ES-I3 (cell line): Measurements from ENCODE around the gene TRPT1.

Experiments
- H3K36me3 ChIP-seq: 2 replicates; pipeline ENCODE4 v1.6.1; 2013; ENCODE audit warnings: mild to moderate bottlenecking, low read length, control low read depth, moderate library complexity; ENCODE audit not compliant: insufficient read depth
- H3K4me1 ChIP-seq: 2 replicates; pipeline ENCODE4 v1.6.1; 2013; ENCODE audit warnings: mild to moderate bottlenecking, control low read depth, low read length; ENCODE audit not compliant: insufficient read depth
- H3K9ac ChIP-seq: 2 replicates; pipeline ENCODE4 v1.6.1; 2013; ENCODE audit warnings: low read depth, mild to moderate bottlenecking, low read length, moderate library complexity
- H3K9me3 ChIP-seq: 2 replicates; pipeline ENCODE4 v1.6.1; 2013; ENCODE audit warnings: mild to moderate bottlenecking, low read length, moderate library complexity; ENCODE audit not compliant: control insufficient read depth, insufficient read depth

TRPT1 gene

GRCh38 chr11:64233913-64234586 lies 8.1 kb upstream of the TRPT1 start, which contains the start of gene VEGFB:
VEGFB (plus strand) TSS chr11:64234584; CDS start chr11:64234834, 250 bp downstream.
- Histone ChIP-seq H3K36me3 (no peaks in the 10 kb centered on the region), H3K4me1 (peaks cover 7% of the 10 kb centered on the region; the same call in 1 of the 2 replicates), H3K9ac (peak within 1 kb of the TSS; percentile 66), H3K9me3 (no peaks in the 10 kb centered on the region)

GRCh38 chr11:64232967-64233315 lies 7.0 kb upstream of the TRPT1 start:
- Histone ChIP-seq H3K4me1 (peaks cover 7% of the 10 kb centered on the region; the same call in 1 of the 2 replicates), H3K9ac (no peak overlapping the region), H3K36me3 (no peaks in the 10 kb centered on the region), H3K9me3 (no peaks in the 10 kb centered on the region)

GRCh38 chr11:64232182-64232966 lies 6.4 kb upstream of the TRPT1 start:
- H3K4me1 ChIP-seq: peaks cover 7% of the 10 kb centered on the region; the same call in 1 of the 2 replicates

GRCh38 chr11:64231546-64231945 lies 5.6 kb upstream of the TRPT1 start:
- H3K4me1 ChIP-seq: peaks cover 7% of the 10 kb centered on the region; the same call in 1 of the 2 replicates
- no peaks in the 10 kb centered on the region for H3K9me3 ChIP-seq
- H3K9ac ChIP-seq: no peak overlapping the region; the same call in 1 of the 2 replicates
- no peaks in the 10 kb centered on the region for H3K36me3 ChIP-seq

More at GRCh38 chr11:64232182-64232966, 6.4 kb upstream of the TRPT1 start:
- Histone ChIP-seq H3K9ac (no peak overlapping the region), H3K9me3 (no peaks in the 10 kb centered on the region), H3K36me3 (no peaks in the 10 kb centered on the region)

- Histone ChIP-seq H3K9me3 (no peaks in the 10 kb centered on the region), H3K4me1 (peaks cover 7% of the 10 kb centered on the region; the same call in 1 of the 2 replicates), H3K36me3 (no peaks in the 10 kb centered on the region), H3K9ac (peak overlapping the region; percentile 75)
These were observed 5.0 kb upstream of the TRPT1 start for GRCh38 chr11:64230985-64231365.

GRCh38 chr11:64230171-64230984 lies 4.4 kb upstream of the TRPT1 start, which contains the start of gene DNAJC4:
DNAJC4 (plus strand) TSS chr11:64230548; CDS start chr11:64230855, 307 bp downstream.
- peak within 1 kb of the TSS; percentile 75 for H3K9ac ChIP-seq
- no peaks in the 10 kb centered on the region for H3K36me3 ChIP-seq
- peaks cover 7% of the 10 kb centered on the region; the same call in 1 of the 2 replicates for H3K4me1 ChIP-seq
- H3K9me3 ChIP-seq: no peaks in the 10 kb centered on the region

GRCh38 chr11:64229744-64230170 lies 3.8 kb upstream of the TRPT1 start:
- H3K4me1 ChIP-seq: peaks cover 7% of the 10 kb centered on the region; the same call in 1 of the 2 replicates
- H3K9me3 ChIP-seq: no peaks in the 10 kb centered on the region
- peak overlapping the region; percentile 75; the same call in 1 of the 2 replicates for H3K9ac ChIP-seq
- no peaks in the 10 kb centered on the region for H3K36me3 ChIP-seq

GRCh38 chr11:64229090-64229743 lies 3.2 kb upstream of the TRPT1 start:
- no peak overlapping the region for H3K9ac ChIP-seq
- H3K4me1 ChIP-seq: peaks cover 7% of the 10 kb centered on the region; the same call in 1 of the 2 replicates
- no peaks in the 10 kb centered on the region for H3K9me3 ChIP-seq
- no peaks in the 10 kb centered on the region for H3K36me3 ChIP-seq

GRCh38 chr11:64227405-64227956 lies 1.5 kb upstream of the TRPT1 start:
- Histone ChIP-seq H3K4me1 (peaks cover 7% of the 10 kb centered on the region; the same call in 1 of the 2 replicates), H3K36me3 (no peaks in the 10 kb centered on the region; the same call in 1 of the 2 replicates), H3K9me3 (no peaks in the 10 kb centered on the region), H3K9ac (no peak overlapping the region)

GRCh38 chr11:64226507-64227051 lies 593 bp upstream of the TRPT1 start:
- Histone ChIP-seq H3K4me1 (peaks cover 4% of the 10 kb centered on the region; the same call in 1 of the 2 replicates), H3K9me3 (no peaks in the 10 kb centered on the region), H3K36me3 (no peaks in the 10 kb centered on the region; the same call in 1 of the 2 replicates), H3K9ac (peak overlapping the region; percentile 98)

- Histone ChIP-seq H3K9me3 (no peaks in the 10 kb centered on the region), H3K36me3 (no peaks in the 10 kb centered on the region; the same call in 1 of the 2 replicates), H3K4me1 (0 out of 2 replicates have a peak, but pooled peaks cover 3% of the 10 kb centered on the region), H3K9ac (peak overlapping the region; percentile 98)
These were observed 937 bp downstream of the TRPT1 start for GRCh38 chr11:64224891-64225607.

GRCh38 chr11:64224151-64224890 lies 1.7 kb downstream of the TRPT1 start:
- Histone ChIP-seq H3K9me3 (no peaks in the 10 kb centered on the region), H3K36me3 (no peaks in the 10 kb centered on the region; the same call in 1 of the 2 replicates), H3K4me1 (no peaks in the 10 kb centered on the region), H3K9ac (no peak overlapping the region)
